H9 (cell line): ENCODE data around the gene SEC22A. TPM values are rescaled to one million over a fixed set of nuclear protein-coding genes. Genes with fewer than 3 reads are reported as not detected.

Experiments used
- DNase-seq: peaks from one replicate; pipeline ENCODE4 v3.0.0-alpha.2; 2017
- H2AFZ ChIP-seq: one replicate; pipeline ENCODE4 v1.6.1; 2013; ENCODE audit warnings: mild to moderate bottlenecking, low read length, control low read depth, moderate library complexity
- H2AK5ac ChIP-seq: 2 replicates; pipeline ENCODE4 v1.6.1; 2013; ENCODE audit warnings: low read length, control low read depth, mixed read lengths; ENCODE audit not compliant: insufficient read length
- H2BK120ac ChIP-seq: one replicate; pipeline ENCODE4 v1.6.1; 2013; ENCODE audit warnings: low read depth, mild to moderate bottlenecking, low read length, control low read depth, inconsistent platforms; ENCODE audit not compliant: poor library complexity, severe bottlenecking
- H2BK12ac ChIP-seq: 2 replicates; pipeline ENCODE4 v1.6.1; 2013; ENCODE audit warnings: low read length, control low read depth, mixed read lengths, low read depth; ENCODE audit not compliant: insufficient read length
- H2BK15ac ChIP-seq: 2 replicates; pipeline ENCODE4 v1.6.1; 2013; ENCODE audit warnings: low read depth, low read length, control low read depth
- H2BK20ac ChIP-seq: one replicate; pipeline ENCODE4 v1.6.1; 2013; ENCODE audit warnings: low read depth, mild to moderate bottlenecking, low read length, control low read depth, inconsistent platforms; ENCODE audit not compliant: poor library complexity, severe bottlenecking
- H2BK5ac ChIP-seq: 2 replicates; pipeline ENCODE4 v1.6.1; 2013; ENCODE audit warnings: low read length, control low read depth, mixed read lengths; ENCODE audit not compliant: insufficient read length
- H3K14ac ChIP-seq: 2 replicates; pipeline ENCODE4 v1.6.1; 2013; ENCODE audit warnings: low read length, control low read depth; ENCODE audit not compliant: insufficient read depth
- H3K18ac ChIP-seq: 2 replicates; pipeline ENCODE4 v1.6.1; 2013; ENCODE audit warnings: low read depth, mild to moderate bottlenecking, mixed read lengths, low read length, control low read depth; ENCODE audit not compliant: insufficient read length
- H3K23ac ChIP-seq: 2 replicates; pipeline ENCODE4 v1.6.1; 2013; ENCODE audit warnings: low read length, control low read depth, mixed read lengths, low read depth; ENCODE audit not compliant: insufficient read length
- H3K23me2 ChIP-seq: 2 replicates; pipeline ENCODE4 v1.6.1; 2013; ENCODE audit warnings: low read depth, mild to moderate bottlenecking, mixed read lengths, low read length, control low read depth; ENCODE audit not compliant: insufficient read length, poor library complexity, severe bottlenecking
- H3K27ac ChIP-seq: 2 replicates; pipeline ENCODE4 v1.5.1; 2013; ENCODE audit warnings: low read length, control low read depth, mixed read lengths, low read depth; ENCODE audit not compliant: insufficient read length
- H3K27me3 ChIP-seq: 2 replicates; pipeline ENCODE4 v1.6.1; 2013; ENCODE audit warnings: low read length, control low read depth, inconsistent platforms; ENCODE audit not compliant: insufficient read depth
- H3K4ac ChIP-seq: 2 replicates; pipeline ENCODE4 v1.6.1; 2013; ENCODE audit warnings: low read depth, mild to moderate bottlenecking, control low read depth, inconsistent platforms, low read length, moderate library complexity
- H3K4me1 ChIP-seq: 2 replicates; pipeline ENCODE4 v1.6.1; 2013; ENCODE audit warnings: low read length, control low read depth, inconsistent platforms; ENCODE audit not compliant: insufficient read depth
- H3K4me2 ChIP-seq: 2 replicates; pipeline ENCODE4 v1.6.1; 2013; ENCODE audit warnings: low read length, control low read depth, mixed read lengths; ENCODE audit not compliant: insufficient read length, insufficient read depth
- H3K56ac ChIP-seq: 2 replicates; pipeline ENCODE4 v1.6.1; 2013; ENCODE audit warnings: low read depth, mild to moderate bottlenecking, mixed read lengths, low read length, control low read depth; ENCODE audit not compliant: insufficient read length
- H3K79me1 ChIP-seq: 2 replicates; pipeline ENCODE4 v1.6.1; 2013; ENCODE audit warnings: low read depth, mild to moderate bottlenecking, moderate library complexity, low read length, control low read depth, inconsistent platforms; ENCODE audit not compliant: insufficient read depth, poor library complexity, severe bottlenecking
- H3K79me2 ChIP-seq: 2 replicates; pipeline ENCODE4 v1.6.1; 2013; ENCODE audit warnings: low read length, control low read depth, inconsistent platforms; ENCODE audit not compliant: insufficient read depth
- H3K9ac ChIP-seq: 2 replicates; pipeline ENCODE4 v1.6.1; 2013; ENCODE audit warnings: low read length, control low read depth, mixed read lengths; ENCODE audit not compliant: insufficient read length; ENCODE audit errors: extremely low read depth
- H3K9me3 ChIP-seq: one replicate; pipeline ENCODE4 v1.6.1; 2013; ENCODE audit warnings: low read depth, low read length, inconsistent platforms; ENCODE audit not compliant: control insufficient read depth
- H3T11ph ChIP-seq: one replicate; pipeline ENCODE4 v1.6.1; 2013; ENCODE audit warnings: mild to moderate bottlenecking, low read length, control low read depth, inconsistent platforms
- H4K20me1 ChIP-seq: one replicate; pipeline ENCODE4 v1.6.1; 2013; ENCODE audit not compliant: control insufficient read depth, insufficient read length, insufficient read depth
- H4K5ac ChIP-seq: 2 replicates; pipeline ENCODE4 v1.6.1; 2013; ENCODE audit warnings: low read depth, mild to moderate bottlenecking, mixed read lengths, low read length, control low read depth; ENCODE audit not compliant: insufficient read length
- H4K8ac ChIP-seq: replicated peaks from 2 replicates; pipeline ENCODE4 v1.6.1; 2013; ENCODE audit warnings: low read length, control low read depth, mixed read lengths, low read depth; ENCODE audit not compliant: insufficient read length
- H4K91ac ChIP-seq: 2 replicates; pipeline ENCODE4 v1.6.1; 2013; ENCODE audit warnings: low read depth, mild to moderate bottlenecking, moderate library complexity, mixed read lengths, low read length, control low read depth; ENCODE audit not compliant: insufficient read length
- H3K27ac Mint-ChIP-seq, 3 experiments: 2 replicates in 2 of 3; 3 replicates in 1 of 3; pipeline ENCODE4 v1.8.0; 2020 to 2021; ENCODE audit warnings: mixed read lengths in 3 of 3, mild to moderate bottlenecking in 1 of 3, moderate library complexity in 1 of 3
- H3K27me3 Mint-ChIP-seq: 2 replicates; pipeline ENCODE4 v1.8.0; 2021; ENCODE audit warnings: low read depth, mild to moderate bottlenecking, moderate library complexity, mixed read lengths
- H3K36me3 Mint-ChIP-seq, 3 experiments: 2 replicates in 2 of 3; 3 replicates in 1 of 3; pipeline ENCODE4 v1.8.0; 2020 to 2021; ENCODE audit warnings: low read depth in 3 of 3, mixed read lengths in 3 of 3; ENCODE audit not compliant: insufficient read depth in 1 of 3
- H3K4me1 Mint-ChIP-seq, 2 experiments: 2 replicates each; pipeline ENCODE4 v1.8.0; 2020; ENCODE audit warnings: mixed read lengths in 2 of 2
- H3K4me3 Mint-ChIP-seq, 2 experiments: 2 replicates in 1 of 2; 3 replicates in 1 of 2; pipeline ENCODE4 v1.8.0; 2020 to 2021; ENCODE audit warnings: mild to moderate bottlenecking in 2 of 2, mixed read lengths in 2 of 2, moderate library complexity in 1 of 2
- H3K9me3 Mint-ChIP-seq, 2 experiments: 2 replicates in 1 of 2; 3 replicates in 1 of 2; pipeline ENCODE4 v1.8.0; 2020; ENCODE audit warnings: mild to moderate bottlenecking in 2 of 2, mixed read lengths in 2 of 2, moderate library complexity in 1 of 2
- CTCF ChIP-seq: fragments of 200-600 bp; sonication (generic); conservative IDR thresholded peaks from 3 replicates; pipeline ENCODE4 v1.8.0; 2021; ENCODE audit warnings: antibody characterized with exemption, mild to moderate bottlenecking
- WGBS: extraction: QIAGEN DNeasy Blood & Tissue Kit; methylation state at CpG from one replicate; pipeline ENCODE4 v1.1.7; 2013; ENCODE audit warnings: missing lambda C conversion rate, low lambda C conversion rate, mixed read lengths; ENCODE audit not compliant: insufficient read length; ENCODE audit errors: extremely low coverage; 5-methylcytosine and 5-hydroxymethylcytosine counted together
- total RNA-seq: library from RNA; stranded (reverse); gene quantifications from 2 replicates; pipeline ENCODE4 v1.2.1, GENCODE V29; 2021

SEC22A gene
- total RNA-seq, 1 experiment from 2014 or later, result 9.9 TPM

DNA sequence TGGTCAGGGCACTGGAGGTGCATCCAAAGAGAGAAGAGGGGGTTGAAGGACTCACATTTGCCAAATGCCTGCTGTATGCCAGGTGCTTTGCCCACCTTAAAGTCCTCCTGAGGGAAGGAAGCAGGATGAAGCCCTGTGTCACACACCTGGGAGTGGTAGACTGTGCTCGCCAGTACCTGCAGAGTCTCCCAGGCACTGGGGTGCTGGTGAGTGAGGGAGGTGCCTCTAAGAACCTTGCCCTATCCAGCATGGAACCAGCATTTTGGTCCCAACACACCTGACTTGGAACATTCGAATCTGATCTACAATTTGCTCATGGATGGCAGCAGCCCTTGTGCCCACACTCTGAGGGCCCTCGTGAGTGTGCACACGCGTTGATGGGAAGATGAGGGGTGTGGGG is 76.7 kb downstream of the SEC22A start:
- WGBS, result no CpG with 5 or more reads among the region's 5 CpGs
- Histone ChIP-seq H2AFZ (no peak overlapping the region), H3K18ac (no peak overlapping the region), H3K23ac (no peak overlapping the region), H4K91ac (no peak overlapping the region), H3K4me2 (no peak overlapping the region), H3K27me3 (no peaks in the 10 kb centered on the region), H3K23me2 (no peaks in the 10 kb centered on the region), H3K4ac (no peak overlapping the region), H2AK5ac (no peak overlapping the region), H2BK15ac (no peak overlapping the region), H3K79me2 (no peaks in the 10 kb centered on the region), H3K27ac (no peak overlapping the region), H3K56ac (no peak overlapping the region), H2BK5ac (no peak overlapping the region), H3K9me3 (no peaks in the 10 kb centered on the region), H3K79me1 (no peaks in the 10 kb centered on the region), H2BK120ac (no peak overlapping the region), H2BK12ac (no peak overlapping the region), H3K9ac (no peak overlapping the region), H3T11ph (no peak overlapping the region), H4K5ac (no peak overlapping the region), H4K20me1 (no peaks in the 10 kb centered on the region), H4K8ac (no peak overlapping the region), H3K4me1 (peaks cover 4% of the 10 kb centered on the region; the same call in 1 of the 2 replicates), H3K14ac (peak overlapping the region; percentile 34; the same call in 1 of the 2 replicates), H2BK20ac (no peak overlapping the region)
- Mint-ChIP-seq H3K4me3 (no peak overlapping the region; a peak in 1 of 5 replicates), H3K36me3 (no peaks in the 10 kb centered on the region), H3K9me3 (no peaks in the 10 kb centered on the region), H3K27me3 (no peaks in the 10 kb centered on the region), H3K27ac (peak overlapping the region in 1 of 3 experiments; percentile 74; a peak in 1 of 7 replicates), H3K4me1 (peaks cover 16 to 20% of the 10 kb centered on the region in 2 experiments)
- TF ChIP-seq CTCF, result no peak
- no peak for DNase-seq
